ENCODE measurements around the gene FOXN1.

DNA sequence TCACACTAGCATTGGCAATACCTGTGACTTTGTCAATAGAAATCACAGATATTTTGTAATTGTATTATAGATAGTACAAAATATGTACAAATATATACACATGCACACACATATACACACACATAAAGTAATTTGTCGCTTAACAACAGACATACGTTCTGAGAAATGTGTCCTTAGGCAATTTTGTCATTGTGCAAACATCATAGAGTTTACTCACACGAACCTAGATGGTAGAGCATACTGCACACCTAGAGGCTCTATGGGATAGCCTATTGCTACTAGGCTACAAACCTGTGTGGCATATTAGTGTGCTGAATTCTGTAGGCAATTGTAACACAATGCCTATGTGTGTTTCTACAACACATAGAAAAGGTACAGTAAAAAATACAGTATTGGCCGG, 35.3 kb downstream of the FOXN1 start:
- TF ChIP-seq ZZZ3 (CRISPR knock-in tag; IDR thresholded peaks at IDR 0.05; ENCODE audit: borderline replicate concordance) (no peak), HIC2 (CRISPR knock-in tag; IDR thresholded peaks at IDR 0.05; ENCODE audit: low read depth) (no peak), ZBTB37 (CRISPR knock-in tag; IDR thresholded peaks at IDR 0.05) (no peak), PTBP1 (IDR thresholded peaks at IDR 0.05; ENCODE audit: low read depth, low read length, poor library complexity, severe bottlenecking) (no peak)
- TF ChIP-seq, protein P1, sequence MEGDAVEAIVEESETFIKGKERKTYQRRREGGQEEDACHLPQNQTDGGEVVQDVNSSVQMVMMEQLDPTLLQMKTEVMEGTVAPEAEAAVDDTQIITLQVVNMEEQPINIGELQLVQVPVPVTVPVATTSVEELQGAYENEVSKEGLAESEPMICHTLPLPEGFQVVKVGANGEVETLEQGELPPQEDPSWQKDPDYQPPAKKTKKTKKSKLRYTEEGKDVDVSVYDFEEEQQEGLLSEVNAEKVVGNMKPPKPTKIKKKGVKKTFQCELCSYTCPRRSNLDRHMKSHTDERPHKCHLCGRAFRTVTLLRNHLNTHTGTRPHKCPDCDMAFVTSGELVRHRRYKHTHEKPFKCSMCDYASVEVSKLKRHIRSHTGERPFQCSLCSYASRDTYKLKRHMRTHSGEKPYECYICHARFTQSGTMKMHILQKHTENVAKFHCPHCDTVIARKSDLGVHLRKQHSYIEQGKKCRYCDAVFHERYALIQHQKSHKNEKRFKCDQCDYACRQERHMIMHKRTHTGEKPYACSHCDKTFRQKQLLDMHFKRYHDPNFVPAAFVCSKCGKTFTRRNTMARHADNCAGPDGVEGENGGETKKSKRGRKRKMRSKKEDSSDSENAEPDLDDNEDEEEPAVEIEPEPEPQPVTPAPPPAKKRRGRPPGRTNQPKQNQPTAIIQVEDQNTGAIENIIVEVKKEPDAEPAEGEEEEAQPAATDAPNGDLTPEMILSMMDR (CRISPR knock-in tag; IDR thresholded peaks at IDR 0.05) = no peak

Measured in HepG2 (cell line).